ENCODE data around the gene CXCL11.

GRCh38 chr4:76022677-76023076, 13.2 kb downstream of the CXCL11 start:
- TF ChIP-seq CTCF (IDR thresholded peaks at IDR 0.05 in 8 of 11, conservative IDR thresholded peaks at IDR 0.05 in 3 of 11), result no peak
- TF ChIP-seq POLR2A (IDR thresholded peaks at IDR 0.05), result no peak
- no peak for TF ChIP-seq POLR2AphosphoS5 (IDR thresholded peaks at IDR 0.05)

All from spleen (tissue), 7 donors.